ENCODE results near the gene INSIG1. TPM values are rescaled to one million over a fixed set of nuclear protein-coding genes. Genes with fewer than 3 reads are reported as not detected.

INSIG1 gene
- total and polyA plus RNA-seq, 2 donors (not counting 3 experiments of a cell fraction or from before 2014, with no cell fraction given), result 79.3 to 102 TPM

DNA sequence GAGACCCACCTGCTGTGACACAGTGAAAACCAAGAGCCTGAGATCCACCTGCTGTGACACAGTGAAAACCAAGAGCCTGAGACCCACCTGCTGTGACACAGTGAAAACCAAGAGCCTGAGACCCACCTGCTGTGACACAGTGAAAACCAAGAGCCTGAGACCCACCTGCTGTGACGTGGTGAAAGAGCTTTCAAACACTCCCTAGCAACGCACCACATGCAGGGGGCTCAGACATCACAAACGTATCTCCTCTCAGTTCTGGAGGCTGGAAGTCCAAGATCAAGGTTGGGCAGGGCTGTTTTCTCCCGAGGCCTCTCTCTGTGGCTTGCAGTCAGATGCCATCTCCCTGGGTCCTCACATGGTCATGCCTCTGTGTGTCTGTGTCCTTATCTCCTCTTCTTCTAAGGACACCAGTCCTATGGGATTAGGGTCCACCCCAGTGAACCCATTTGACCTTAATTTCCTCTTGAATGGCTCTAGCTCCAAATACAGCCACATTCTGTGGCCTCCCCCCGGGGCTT lies 43.8 kb downstream of the INSIG1 start:
- H3K9ac ChIP-seq (replicated peaks; ENCODE audit: extremely low read depth, insufficient read depth, low read length), result no peak overlapping the region
- H3K9me3 ChIP-seq (replicated peaks; ENCODE audit: control insufficient read depth, insufficient read depth, low read length), result no peaks in the 10 kb centered on the region
- TF ChIP-seq POLR2A (IDR thresholded peaks at IDR 0.05; ENCODE audit: low read depth, low read length) (no peak), JUN (IDR thresholded peaks at IDR 0.05; ENCODE audit: borderline replicate concordance, insufficient read depth, insufficient read length, low read depth) (no peak), MYC (IDR thresholded peaks at IDR 0.05; ENCODE audit: low read depth, low read length) (no peak), GATA2 (IDR thresholded peaks at IDR 0.05; ENCODE audit: insufficient read depth, insufficient read length, low read depth, low read length) (no peak), FOS (IDR thresholded peaks at IDR 0.05; ENCODE audit: borderline replicate concordance, insufficient read depth, low read length) (no peak)
- TF ChIP-seq, protein P1, sequence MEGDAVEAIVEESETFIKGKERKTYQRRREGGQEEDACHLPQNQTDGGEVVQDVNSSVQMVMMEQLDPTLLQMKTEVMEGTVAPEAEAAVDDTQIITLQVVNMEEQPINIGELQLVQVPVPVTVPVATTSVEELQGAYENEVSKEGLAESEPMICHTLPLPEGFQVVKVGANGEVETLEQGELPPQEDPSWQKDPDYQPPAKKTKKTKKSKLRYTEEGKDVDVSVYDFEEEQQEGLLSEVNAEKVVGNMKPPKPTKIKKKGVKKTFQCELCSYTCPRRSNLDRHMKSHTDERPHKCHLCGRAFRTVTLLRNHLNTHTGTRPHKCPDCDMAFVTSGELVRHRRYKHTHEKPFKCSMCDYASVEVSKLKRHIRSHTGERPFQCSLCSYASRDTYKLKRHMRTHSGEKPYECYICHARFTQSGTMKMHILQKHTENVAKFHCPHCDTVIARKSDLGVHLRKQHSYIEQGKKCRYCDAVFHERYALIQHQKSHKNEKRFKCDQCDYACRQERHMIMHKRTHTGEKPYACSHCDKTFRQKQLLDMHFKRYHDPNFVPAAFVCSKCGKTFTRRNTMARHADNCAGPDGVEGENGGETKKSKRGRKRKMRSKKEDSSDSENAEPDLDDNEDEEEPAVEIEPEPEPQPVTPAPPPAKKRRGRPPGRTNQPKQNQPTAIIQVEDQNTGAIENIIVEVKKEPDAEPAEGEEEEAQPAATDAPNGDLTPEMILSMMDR (IDR thresholded peaks at IDR 0.05; ENCODE audit: extremely low read depth in 1 of 2, insufficient read depth in 1 of 2, low read depth in 1 of 2, low read length in 2 of 2), result no peak
- no peaks in the 10 kb centered on the region for H3K4me1 ChIP-seq (ENCODE audit: control insufficient read depth, extremely low read depth, insufficient read depth, low read length)
- peaks cover 2 to 3% of the 10 kb centered on the region in 2 experiments for H3K27me3 ChIP-seq (ENCODE audit: control insufficient read depth in 2 of 2, insufficient read depth in 2 of 2, low read length in 2 of 2)
- dilution Hi-C loops (cut with MboI; ENCODE audit: extremely low pct_ligation_motif_present, low sequenced_read_pairs), result loop anchor here (25.0 kb wide), 1 partner anchor 154 kb away; no protein-coding TSS in a partner anchor
- FAIRE-seq, result no peak
- no peak overlapping the region for H2AFZ ChIP-seq (ENCODE audit: low read depth, low read length)
- no peak overlapping the region for H3K4me3 ChIP-seq (replicated peaks in 1 of 3; ENCODE audit: insufficient read depth in 1 of 3, low read depth in 1 of 3, low read length in 3 of 3)
- intact Hi-C loops (cut with micrococcal nuclease), result no loop called here
- H3K9me1 ChIP-seq (replicated peaks; ENCODE audit: control insufficient read depth, extremely low read depth, insufficient read depth, low read length), result no peaks in the 10 kb centered on the region
- H3K79me2 ChIP-seq (ENCODE audit: control insufficient read depth, insufficient read depth, low read length), result no peaks in the 10 kb centered on the region
- ChIA-PET CTCF (interaction anchor here (1.6 to 4.0 kb wide), 3 partner anchors 151 to 428 kb away, joined by 3 to 33 read pairs (median 18); no protein-coding TSS in a partner anchor), POLR2A (no interaction called here)
- no peaks in the 10 kb centered on the region for H4K20me1 ChIP-seq (replicated peaks; ENCODE audit: control insufficient read depth, extremely low read depth, insufficient read depth, low read length)
- no peak overlapping the region for H3K27ac ChIP-seq (ENCODE audit: insufficient read depth, low read depth, low read length)
- no peak overlapping the region for H3K4me2 ChIP-seq (ENCODE audit: insufficient read depth, low read length)
- no peak for DNase-seq (ENCODE audit: low read depth, low spot score)
- BruUV-seq (replicated peaks), result no TSS peak
- H3K36me3 ChIP-seq (ENCODE audit: control insufficient read depth in 2 of 2, extremely low read depth in 1 of 2, insufficient read depth in 2 of 2, low read length in 2 of 2), result no peaks in the 10 kb centered on the region
